ENCODE data around the gene NFASC.

NFASC gene

DNA sequence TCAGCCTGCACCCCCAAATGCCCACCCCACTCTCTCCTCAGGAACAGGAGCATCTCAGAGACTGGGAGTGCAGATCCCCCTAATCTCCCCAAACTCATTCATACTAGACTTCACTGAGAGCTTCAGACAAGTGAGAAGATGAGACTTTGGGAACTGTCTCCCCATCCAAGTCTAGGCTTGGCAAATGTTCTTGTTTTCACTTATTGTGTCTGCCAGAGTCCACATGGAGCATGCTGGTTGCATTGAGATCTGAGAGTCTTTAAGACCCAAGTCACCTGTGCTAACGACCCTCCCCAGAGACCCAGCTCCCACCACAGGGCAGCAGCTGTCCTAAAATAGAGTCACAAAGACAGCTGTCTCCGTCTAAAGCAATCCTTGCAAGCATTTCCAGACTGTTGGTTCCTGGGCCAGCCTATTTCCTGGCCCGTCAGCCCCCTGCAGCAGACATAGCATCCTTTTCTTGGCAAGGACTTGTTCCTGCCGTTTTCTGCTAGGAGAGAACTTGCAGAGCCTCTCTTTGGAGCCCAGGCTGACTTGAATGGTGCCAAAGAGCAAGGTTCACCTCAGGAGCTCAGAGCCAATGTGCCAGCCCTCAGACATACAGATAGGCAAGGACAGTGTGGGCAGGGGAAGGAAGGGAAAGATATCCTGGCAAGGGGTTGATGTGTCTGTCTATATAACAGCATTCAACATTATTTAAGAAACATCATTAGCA is 170.5 kb downstream of the NFASC start:
- peaks cover 59% of the 10 kb centered on the region for H3K27me3 ChIP-seq (ENCODE audit: control insufficient read depth, insufficient read depth, low read length, poor library complexity, severe bottlenecking)
- H3K9me3 ChIP-seq (ENCODE audit: control insufficient read depth, low read length), result no peaks in the 10 kb centered on the region
- H3K4me3 ChIP-seq (ENCODE audit: insufficient read depth, low read depth, low read length), result no peak overlapping the region
- peaks cover 22% of the 10 kb centered on the region for H3K4me1 ChIP-seq (ENCODE audit: control insufficient read depth, insufficient read depth, low read length)
- 77 to 81% methylated on average over 4 of the region's 4 CpGs for WGBS, 2 experiments
- no peaks in the 10 kb centered on the region for H3K36me3 ChIP-seq (ENCODE audit: control insufficient read depth, insufficient read depth, low read length)
- no peak overlapping the region for H3K27ac ChIP-seq (ENCODE audit: insufficient read depth, low read depth, low read length, poor library complexity, severe bottlenecking)

DNA sequence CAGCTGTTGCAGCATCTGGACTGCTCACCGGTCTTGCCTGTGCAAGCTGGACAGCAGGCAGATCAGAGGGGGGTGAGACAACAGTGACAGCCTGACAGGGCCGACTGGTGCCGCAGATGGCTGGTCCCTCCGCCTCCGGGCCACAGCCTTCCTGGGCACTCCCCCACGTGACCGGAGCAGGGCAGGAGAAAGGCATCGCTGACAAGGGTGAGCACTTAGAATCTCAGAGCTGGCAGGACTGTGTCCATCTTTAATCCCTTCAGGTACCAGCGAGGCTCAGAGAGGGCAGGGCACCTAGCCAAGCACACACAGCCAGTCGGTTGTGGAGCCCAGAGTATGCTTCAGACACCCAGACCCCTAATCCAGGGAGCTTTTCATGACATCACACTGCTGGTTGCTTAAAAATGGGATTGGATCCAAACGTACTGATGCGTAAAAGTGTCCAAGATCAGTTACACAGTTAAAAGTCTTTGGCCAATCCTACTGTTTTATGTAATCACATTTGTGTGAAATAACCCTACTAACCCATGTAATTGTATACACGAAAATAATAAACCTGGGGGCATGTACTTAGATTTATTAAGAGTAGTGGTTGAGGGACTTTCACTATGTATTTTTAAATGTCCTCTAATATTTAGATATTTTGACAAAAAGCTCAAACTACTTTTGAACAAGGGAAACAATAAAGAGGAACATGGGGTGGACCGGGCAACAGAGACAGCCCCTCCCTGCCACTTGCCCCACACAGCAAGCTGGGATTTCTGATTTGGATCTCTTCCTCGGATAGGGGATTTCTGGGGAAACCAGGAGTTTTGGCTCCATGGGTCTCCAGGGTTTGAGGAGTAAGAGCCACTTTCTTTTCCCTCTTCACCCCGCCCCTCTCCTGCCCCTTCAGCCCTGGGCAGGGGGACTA is 171.6 kb downstream of the NFASC start:
- Histone ChIP-seq H3K9me3 (ENCODE audit: control insufficient read depth, low read length) (no peaks in the 10 kb centered on the region), H3K4me3 (ENCODE audit: insufficient read depth, low read depth, low read length) (peak overlapping the region; percentile 50), H3K36me3 (ENCODE audit: control insufficient read depth, insufficient read depth, low read length) (no peaks in the 10 kb centered on the region), H3K4me1 (ENCODE audit: control insufficient read depth, insufficient read depth, low read length) (peaks cover 32% of the 10 kb centered on the region), H3K27me3 (ENCODE audit: control insufficient read depth, insufficient read depth, low read length, poor library complexity, severe bottlenecking) (peaks cover 61% of the 10 kb centered on the region), H3K27ac (ENCODE audit: insufficient read depth, low read depth, low read length, poor library complexity, severe bottlenecking) (no peak overlapping the region)
- 79 to 80% methylated on average over 15 of the region's 16 CpGs for WGBS, 2 experiments

DNA sequence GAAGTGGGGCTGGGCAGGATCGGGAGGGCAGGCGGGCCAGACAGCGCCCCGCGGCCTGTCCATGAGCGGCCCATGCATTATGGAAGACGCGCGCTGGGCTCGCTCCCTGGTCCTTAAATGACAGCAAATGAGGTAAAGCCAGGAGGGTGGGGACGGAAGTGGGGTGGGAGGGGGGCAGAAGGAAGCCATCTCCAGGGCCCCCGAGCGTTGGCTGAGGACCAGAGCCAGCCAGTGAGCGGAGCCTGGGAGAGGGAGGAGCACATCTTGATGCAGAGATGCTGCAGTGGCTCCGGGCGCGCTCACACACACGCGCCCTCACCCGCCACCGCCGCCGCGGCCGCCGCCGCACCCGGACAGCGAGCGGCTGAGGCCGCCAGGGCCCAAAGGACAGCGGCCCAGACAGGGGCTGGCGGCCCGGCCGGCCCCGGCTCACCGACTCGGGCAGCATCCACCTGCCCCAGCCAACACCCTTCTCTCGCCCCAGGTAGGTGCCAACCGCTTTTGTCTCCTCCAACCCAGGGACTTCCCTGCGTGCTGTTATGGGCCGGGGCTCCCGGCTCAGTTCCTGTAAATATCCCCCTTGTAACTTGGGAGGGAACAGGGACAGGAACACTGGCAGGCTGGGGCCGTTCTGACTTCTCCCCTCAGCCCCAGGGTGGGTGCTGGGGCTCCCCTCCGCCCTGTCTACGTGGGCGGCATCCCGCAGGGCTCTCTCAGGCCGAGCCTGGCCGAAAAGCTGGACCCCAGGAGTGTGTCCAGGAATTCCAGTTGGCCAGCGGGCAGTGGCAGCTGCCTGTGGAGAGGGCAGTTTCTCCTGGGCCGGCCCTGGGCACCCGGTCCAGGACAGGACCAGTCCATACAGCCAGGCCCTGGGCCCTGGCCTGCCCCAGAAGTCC is 172.5 kb downstream of the NFASC start, which contains the start of gene CNTN2:
CNTN2 (plus strand) TSS at position 302 of the 896 bp plus-strand sequence. CDS start 9,974 bp downstream, outside the sequence.
- Histone ChIP-seq H3K9me3 (ENCODE audit: control insufficient read depth, low read length) (no peaks in the 10 kb centered on the region), H3K27me3 (ENCODE audit: control insufficient read depth, insufficient read depth, low read length, poor library complexity, severe bottlenecking) (peaks cover 61% of the 10 kb centered on the region), H3K36me3 (ENCODE audit: control insufficient read depth, insufficient read depth, low read length) (no peaks in the 10 kb centered on the region), H3K4me3 (ENCODE audit: insufficient read depth, low read depth, low read length) (peak within 1 kb of the TSS; percentile 50), H3K27ac (ENCODE audit: insufficient read depth, low read depth, low read length, poor library complexity, severe bottlenecking) (no peak within 1 kb of the TSS), H3K4me1 (ENCODE audit: control insufficient read depth, insufficient read depth, low read length) (peaks cover 36% of the 10 kb centered on the region)
- 11% methylated on average over 53 of the region's 53 CpGs for WGBS, 2 experiments

- peaks cover 39% of the 10 kb centered on the region for H3K4me1 ChIP-seq (ENCODE audit: control insufficient read depth, insufficient read depth, low read length)
- H3K4me3 ChIP-seq (ENCODE audit: insufficient read depth, low read depth, low read length), result peak overlapping the region; percentile 50
- no peak overlapping the region for H3K27ac ChIP-seq (ENCODE audit: insufficient read depth, low read depth, low read length, poor library complexity, severe bottlenecking)
- 22 to 35% methylated on average over 4 of the region's 4 CpGs for WGBS, 2 experiments
- peaks cover 61% of the 10 kb centered on the region for H3K27me3 ChIP-seq (ENCODE audit: control insufficient read depth, insufficient read depth, low read length, poor library complexity, severe bottlenecking)
- H3K36me3 ChIP-seq (ENCODE audit: control insufficient read depth, insufficient read depth, low read length), result no peaks in the 10 kb centered on the region
- H3K9me3 ChIP-seq (ENCODE audit: control insufficient read depth, low read length), result no peaks in the 10 kb centered on the region
Measured at GRCh38 chr1:205043866-205044265, 173.2 kb downstream of the NFASC start.

- H3K27ac ChIP-seq (ENCODE audit: insufficient read depth, low read depth, low read length, poor library complexity, severe bottlenecking), result no peak overlapping the region
- H3K27me3 ChIP-seq (ENCODE audit: control insufficient read depth, insufficient read depth, low read length, poor library complexity, severe bottlenecking), result peaks cover 59% of the 10 kb centered on the region
- H3K4me3 ChIP-seq (ENCODE audit: insufficient read depth, low read depth, low read length), result peak overlapping the region; percentile 50
- WGBS, 2 experiments, result 39 to 47% methylated on average over 5 of the region's 5 CpGs
- no peaks in the 10 kb centered on the region for H3K36me3 ChIP-seq (ENCODE audit: control insufficient read depth, insufficient read depth, low read length)
- H3K4me1 ChIP-seq (ENCODE audit: control insufficient read depth, insufficient read depth, low read length), result peaks cover 39% of the 10 kb centered on the region
- no peaks in the 10 kb centered on the region for H3K9me3 ChIP-seq (ENCODE audit: control insufficient read depth, low read length)
Measured at GRCh38 chr1:205044741-205045140, 174.1 kb downstream of the NFASC start.

DNA sequence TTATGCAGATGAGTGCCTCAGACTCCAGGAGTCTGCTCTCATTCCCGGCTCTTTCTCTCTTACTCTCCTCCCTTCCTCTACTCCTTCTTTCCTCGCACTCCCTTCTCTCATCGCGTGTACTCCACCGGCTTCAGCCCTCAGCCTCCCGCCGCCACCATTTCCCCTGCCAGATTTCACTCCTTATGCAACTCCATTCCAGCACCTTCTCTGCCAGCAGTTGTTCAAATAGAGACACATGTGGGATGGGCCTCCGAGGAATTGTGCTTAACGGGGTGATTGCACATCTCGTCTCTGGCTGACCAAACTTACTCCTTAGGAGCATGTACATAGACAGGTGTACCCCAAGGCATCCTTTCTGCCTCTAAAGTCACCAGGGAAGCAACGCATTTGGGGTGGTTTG is 174.5 kb downstream of the NFASC start:
- Histone ChIP-seq H3K27me3 (ENCODE audit: control insufficient read depth, insufficient read depth, low read length, poor library complexity, severe bottlenecking) (peaks cover 56% of the 10 kb centered on the region), H3K36me3 (ENCODE audit: control insufficient read depth, insufficient read depth, low read length) (no peaks in the 10 kb centered on the region), H3K27ac (ENCODE audit: insufficient read depth, low read depth, low read length, poor library complexity, severe bottlenecking) (no peak overlapping the region), H3K4me3 (ENCODE audit: insufficient read depth, low read depth, low read length) (no peak overlapping the region), H3K9me3 (ENCODE audit: control insufficient read depth, low read length) (no peaks in the 10 kb centered on the region), H3K4me1 (ENCODE audit: control insufficient read depth, insufficient read depth, low read length) (peaks cover 39% of the 10 kb centered on the region)
- 54 to 58% methylated on average over 11 of the region's 11 CpGs for WGBS, 2 experiments

- Histone ChIP-seq H3K4me1 (ENCODE audit: control insufficient read depth, insufficient read depth, low read length) (peaks cover 42% of the 10 kb centered on the region), H3K9me3 (ENCODE audit: control insufficient read depth, low read length) (no peaks in the 10 kb centered on the region), H3K27me3 (ENCODE audit: control insufficient read depth, insufficient read depth, low read length, poor library complexity, severe bottlenecking) (peaks cover 45% of the 10 kb centered on the region), H3K4me3 (ENCODE audit: insufficient read depth, low read depth, low read length) (no peak overlapping the region), H3K36me3 (ENCODE audit: control insufficient read depth, insufficient read depth, low read length) (no peaks in the 10 kb centered on the region), H3K27ac (ENCODE audit: insufficient read depth, low read depth, low read length, poor library complexity, severe bottlenecking) (no peak overlapping the region)
- 23 to 29% methylated on average over 4 of the region's 4 CpGs for WGBS, 2 experiments
Measured at GRCh38 chr1:205046870-205047269, 176.2 kb downstream of the NFASC start.

DNA sequence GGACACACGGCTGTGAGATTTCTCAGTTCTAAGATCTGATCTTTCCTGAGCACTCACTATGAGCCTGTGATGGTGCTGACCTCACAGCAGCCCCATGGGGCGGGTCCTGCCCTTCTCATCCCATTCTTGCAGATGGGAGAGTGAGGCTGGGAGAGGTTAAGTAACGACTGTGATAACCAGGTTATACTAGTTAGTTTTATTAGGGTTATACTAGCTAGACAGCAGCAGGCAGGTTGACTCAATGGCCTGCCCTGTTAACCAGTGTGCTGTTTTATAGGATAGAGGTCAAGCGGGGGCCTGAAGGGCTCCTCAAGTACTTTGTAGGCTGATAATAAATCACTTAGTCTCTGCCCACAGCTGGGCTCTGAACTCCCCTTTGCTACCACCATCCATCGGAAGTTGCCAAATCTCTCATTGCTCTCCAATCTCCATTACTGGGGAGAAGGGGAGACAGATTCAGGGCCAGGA is 177.1 kb downstream of the NFASC start:
- 87 to 90% methylated on average over 5 of the region's 5 CpGs for WGBS, 2 experiments
- H3K27ac ChIP-seq (ENCODE audit: insufficient read depth, low read depth, low read length, poor library complexity, severe bottlenecking), result no peak overlapping the region
- no peak overlapping the region for H3K4me3 ChIP-seq (ENCODE audit: insufficient read depth, low read depth, low read length)
- peaks cover 35% of the 10 kb centered on the region for H3K27me3 ChIP-seq (ENCODE audit: control insufficient read depth, insufficient read depth, low read length, poor library complexity, severe bottlenecking)
- H3K9me3 ChIP-seq (ENCODE audit: control insufficient read depth, low read length), result no peaks in the 10 kb centered on the region
- no peaks in the 10 kb centered on the region for H3K36me3 ChIP-seq (ENCODE audit: control insufficient read depth, insufficient read depth, low read length)
- H3K4me1 ChIP-seq (ENCODE audit: control insufficient read depth, insufficient read depth, low read length), result peaks cover 44% of the 10 kb centered on the region

DNA sequence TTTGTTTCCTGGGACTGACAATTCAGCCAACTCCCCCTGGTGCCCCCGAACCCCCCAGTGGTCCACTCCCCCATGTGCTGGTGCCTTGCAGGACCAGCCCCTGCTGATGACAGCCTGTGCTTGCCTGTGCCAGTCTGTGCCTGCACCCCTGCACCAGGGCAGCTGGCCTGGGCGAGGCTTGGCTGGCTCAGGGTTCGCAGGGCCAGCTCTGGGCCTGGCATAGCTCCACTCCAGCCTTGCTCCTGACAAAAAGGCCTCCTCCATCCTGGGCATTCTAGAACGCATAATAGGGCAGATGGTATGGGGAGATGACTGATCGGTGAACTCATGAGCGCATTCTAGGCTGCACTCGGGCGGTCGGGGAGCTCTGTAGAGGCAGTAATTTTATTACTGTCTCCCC is 177.7 kb downstream of the NFASC start:
- Histone ChIP-seq H3K27ac (ENCODE audit: insufficient read depth, low read depth, low read length, poor library complexity, severe bottlenecking) (no peak overlapping the region), H3K36me3 (ENCODE audit: control insufficient read depth, insufficient read depth, low read length) (no peaks in the 10 kb centered on the region), H3K4me1 (ENCODE audit: control insufficient read depth, insufficient read depth, low read length) (peaks cover 41% of the 10 kb centered on the region), H3K9me3 (ENCODE audit: control insufficient read depth, low read length) (no peaks in the 10 kb centered on the region), H3K4me3 (ENCODE audit: insufficient read depth, low read depth, low read length) (no peak overlapping the region), H3K27me3 (ENCODE audit: control insufficient read depth, insufficient read depth, low read length, poor library complexity, severe bottlenecking) (peaks cover 30% of the 10 kb centered on the region)
- 94% methylated on average over 9 of the region's 9 CpGs for WGBS, 2 experiments
